OCI-LY7 (cell line): Measurements from ENCODE around the gene PALD1. TPM values are rescaled to one million over a fixed set of nuclear protein-coding genes. Genes with fewer than 3 reads are reported as not detected.

ENCODE experiments used
- BruUV-seq: library from RNA; stranded (reverse); fragments of 400-500 nt; replicated peaks from 2 replicates; lab custom pipeline; 2021; lab: Mats Ljungman, UMichigan
- CTCF ChIA-PET: fragments of 300-600 bp; sonication (Branson Sonifier 250); formaldehyde crosslinking; loops from one replicate; lab custom pipeline; 2022; ENCODE audit warnings: antibody characterized with exemption; ENCODE audit not compliant: unreplicated experiment; lab: Charles Lee
- POLR2A ChIA-PET: fragments of 300-600 bp; sonication (Branson Sonifier 250); formaldehyde crosslinking; loops from one replicate; lab custom pipeline; 2022; ENCODE audit warnings: antibody characterized with exemption; lab: Charles Lee
- DNase-seq: peaks from one replicate; pipeline ENCODE4 v3.0.0-alpha.2; 2015; ENCODE audit warnings: low spot score
- H2AFZ ChIP-seq: fragments of 200-600 bp; sonication (generic), shearing (Covaris generic); 2 replicates; pipeline ENCODE4 v1.6.1; 2014; ENCODE audit warnings: mild to moderate bottlenecking, antibody characterized with exemption, low read length, moderate library complexity
- H3K27ac ChIP-seq: fragments of 200-600 bp; sonication (generic); 2 replicates; pipeline ENCODE4 v1.5.1; 2014; ENCODE audit warnings: mixed run types, low read depth, mild to moderate bottlenecking, moderate library complexity, low read length, inconsistent platforms; ENCODE audit not compliant: poor library complexity, severe bottlenecking
- H3K36me3 ChIP-seq: fragments of 200-600 bp; sonication (generic); 2 replicates; pipeline ENCODE4 v1.6.1; 2014; ENCODE audit warnings: mild to moderate bottlenecking, antibody characterized with exemption, low read length, moderate library complexity, mixed read lengths; ENCODE audit not compliant: insufficient read depth
- H3K4me1 ChIP-seq: fragments of 200-600 bp; sonication (generic); 2 replicates; pipeline ENCODE4 v1.5.1; 2014; ENCODE audit warnings: mild to moderate bottlenecking, low read length; ENCODE audit not compliant: insufficient read depth, poor library complexity, severe bottlenecking
- H3K4me2 ChIP-seq: fragments of 200-600 bp; sonication (generic); 2 replicates; pipeline ENCODE4 v1.6.1; 2014; ENCODE audit warnings: mild to moderate bottlenecking, low read length
- H3K4me3 ChIP-seq: fragments of 200-600 bp; sonication (generic); 2 replicates; pipeline ENCODE4 v1.5.1; 2014; ENCODE audit warnings: mild to moderate bottlenecking, low read depth, low read length; ENCODE audit not compliant: poor library complexity, severe bottlenecking
- H3K79me2 ChIP-seq: fragments of 200-600 bp; sonication (generic); 2 replicates; pipeline ENCODE4 v1.6.1; 2016; ENCODE audit warnings: low read depth, mild to moderate bottlenecking, low read length, moderate library complexity, mixed read lengths; ENCODE audit not compliant: insufficient read depth
- H3K9me2 ChIP-seq: fragments of 200-600 bp; sonication (generic); 2 replicates; pipeline ENCODE4 v1.6.1; 2016; ENCODE audit warnings: mild to moderate bottlenecking, low read length, mixed read lengths; ENCODE audit not compliant: insufficient read depth
- H3K9me3 ChIP-seq: fragments of 200-600 bp; sonication (generic); 2 replicates; pipeline ENCODE4 v1.6.1; 2014; ENCODE audit warnings: mild to moderate bottlenecking, mixed run types, low read length, mixed read lengths
- H4K20me1 ChIP-seq: fragments of 200-600 bp; sonication (generic); 2 replicates; pipeline ENCODE4 v1.6.1; 2014; ENCODE audit warnings: mild to moderate bottlenecking, antibody characterized with exemption, low read length, moderate library complexity, mixed read lengths; ENCODE audit not compliant: insufficient read depth
- EZH2phosphoT487 ChIP-seq: fragments of 200-600 bp; sonication (generic); IDR thresholded peaks from 2 replicates; pipeline ENCODE4 v1.6.1; 2018; ENCODE audit warnings: low read depth, borderline replicate concordance, mild to moderate bottlenecking, mixed run types, antibody characterized with exemption, low read length, moderate library complexity, mixed read lengths
- intact Hi-C: fragments of 100-400 bp; cut with micrococcal nuclease; formaldehyde crosslinking; loops from one replicate; pipeline ENCODE4 v1.10.0; 2022; ENCODE audit not compliant: unreplicated experiment
- total RNA-seq, 2 experiments: library from RNA; depleted of rRNA in 1 of 2; stranded (reverse); fragments of >200 nt in 1 of 2; shearing (Covaris generic) in 1 of 2; gene quantifications; 2 replicates each; pipeline ENCODE4 v1.2.3, GENCODE V29; 2014 to 2022
- TF ChIP-seq, protein P1 (sequence below): fragments of 200-600 bp; sonication (generic); conservative IDR thresholded peaks from 2 replicates; pipeline ENCODE4 v1.5.1; 2014; ENCODE audit warnings: mild to moderate bottlenecking, antibody characterized with exemption, low read length, moderate library complexity, mixed read lengths

PALD1 gene
- total RNA-seq, 2 experiments from 2014 or later: 52.7 to 66.7 TPM

DNA sequence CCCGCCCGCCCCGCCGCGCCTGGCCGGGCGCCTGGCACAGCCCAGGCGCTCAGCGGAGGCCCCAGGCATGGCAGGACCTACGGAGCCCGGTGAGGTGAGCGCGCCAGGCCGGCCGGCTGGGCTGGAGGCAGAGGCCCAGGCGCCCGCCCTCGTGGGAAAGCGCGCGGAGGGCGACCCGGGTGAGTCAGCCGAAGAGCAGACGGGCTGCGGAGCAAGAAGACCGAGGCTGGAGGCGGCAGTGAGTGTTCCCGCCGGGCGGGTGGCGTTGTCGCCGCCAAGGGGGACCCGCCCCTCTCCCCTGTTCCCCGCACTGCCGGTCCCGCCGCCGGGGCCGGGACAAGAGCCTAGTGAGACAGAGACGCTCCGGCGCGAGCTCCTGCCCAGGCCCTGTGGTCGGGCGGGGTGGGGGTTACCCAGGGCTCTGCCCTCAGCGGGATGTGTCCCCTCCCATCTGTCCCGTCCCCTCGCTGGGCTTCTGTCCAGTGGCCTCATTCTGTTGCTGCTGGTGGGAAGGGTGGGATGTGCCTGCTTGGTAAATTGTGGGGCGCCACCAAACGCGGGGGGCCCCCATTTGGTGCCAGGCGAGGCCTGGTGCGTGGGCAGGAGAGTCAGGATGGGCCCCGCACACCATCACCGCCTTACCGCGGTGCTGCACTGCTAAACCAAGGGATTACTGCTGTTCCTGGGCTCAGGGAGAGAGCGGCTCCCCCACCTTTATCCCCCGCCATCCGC is 20.1 kb upstream of the PALD1 start:
- H3K27ac ChIP-seq: no peak overlapping the region
- no TSS peak for BruUV-seq
- POLR2A ChIA-PET: interaction anchor here (0.7 kb wide), 1 partner anchor 846 kb away, joined by 3 read pairs; no protein-coding TSS in a partner anchor
- no peak overlapping the region for H2AFZ ChIP-seq
- no peak for DNase-seq
- no peak overlapping the region for H3K4me3 ChIP-seq
- no peaks in the 10 kb centered on the region for H3K4me1 ChIP-seq
- no peaks in the 10 kb centered on the region for H4K20me1 ChIP-seq
- TF ChIP-seq, protein P1, sequence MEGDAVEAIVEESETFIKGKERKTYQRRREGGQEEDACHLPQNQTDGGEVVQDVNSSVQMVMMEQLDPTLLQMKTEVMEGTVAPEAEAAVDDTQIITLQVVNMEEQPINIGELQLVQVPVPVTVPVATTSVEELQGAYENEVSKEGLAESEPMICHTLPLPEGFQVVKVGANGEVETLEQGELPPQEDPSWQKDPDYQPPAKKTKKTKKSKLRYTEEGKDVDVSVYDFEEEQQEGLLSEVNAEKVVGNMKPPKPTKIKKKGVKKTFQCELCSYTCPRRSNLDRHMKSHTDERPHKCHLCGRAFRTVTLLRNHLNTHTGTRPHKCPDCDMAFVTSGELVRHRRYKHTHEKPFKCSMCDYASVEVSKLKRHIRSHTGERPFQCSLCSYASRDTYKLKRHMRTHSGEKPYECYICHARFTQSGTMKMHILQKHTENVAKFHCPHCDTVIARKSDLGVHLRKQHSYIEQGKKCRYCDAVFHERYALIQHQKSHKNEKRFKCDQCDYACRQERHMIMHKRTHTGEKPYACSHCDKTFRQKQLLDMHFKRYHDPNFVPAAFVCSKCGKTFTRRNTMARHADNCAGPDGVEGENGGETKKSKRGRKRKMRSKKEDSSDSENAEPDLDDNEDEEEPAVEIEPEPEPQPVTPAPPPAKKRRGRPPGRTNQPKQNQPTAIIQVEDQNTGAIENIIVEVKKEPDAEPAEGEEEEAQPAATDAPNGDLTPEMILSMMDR: no peak
- no peak for TF ChIP-seq EZH2phosphoT487
- H3K79me2 ChIP-seq: no peaks in the 10 kb centered on the region
- CTCF ChIA-PET: no interaction called here
- no peaks in the 10 kb centered on the region for H3K9me3 ChIP-seq
- no peaks in the 10 kb centered on the region for H3K36me3 ChIP-seq
- intact Hi-C loops: no loop called here
- H3K9me2 ChIP-seq: no peaks in the 10 kb centered on the region
- H3K4me2 ChIP-seq: no peak overlapping the region

DNA sequence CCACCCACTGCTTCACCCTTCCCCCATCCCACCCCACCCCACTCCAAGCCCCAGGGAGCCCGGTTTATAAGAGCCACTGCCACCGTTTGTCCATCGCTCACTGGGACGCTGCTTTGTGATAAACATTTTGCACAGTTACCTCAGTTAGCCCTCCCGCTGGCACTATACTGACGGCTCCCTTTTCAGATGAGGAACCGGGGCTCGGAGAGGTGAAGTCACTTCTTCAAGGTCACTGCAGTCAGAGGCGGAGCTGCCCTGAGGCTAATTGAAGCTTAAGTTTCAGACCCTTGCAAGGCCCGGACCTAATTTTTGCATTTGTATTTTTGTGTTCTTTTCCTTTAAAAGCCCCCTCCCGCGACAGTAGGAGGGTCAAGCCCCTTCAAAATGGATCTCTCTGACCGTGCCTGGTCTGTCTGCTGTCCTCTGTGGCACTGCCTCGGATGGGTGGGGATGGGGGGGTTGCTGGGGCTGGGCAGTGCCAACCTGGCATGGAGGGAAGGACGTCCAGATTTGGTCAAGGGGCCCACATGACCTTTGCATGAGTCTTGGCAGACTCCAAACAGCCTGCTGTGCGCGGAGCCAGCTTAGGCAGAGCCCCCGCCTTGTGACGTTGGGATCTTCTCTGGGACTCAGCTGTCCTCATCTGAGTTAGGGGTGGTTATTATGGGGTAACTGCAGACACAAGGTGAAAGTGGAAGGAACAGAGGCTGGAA is 19.4 kb upstream of the PALD1 start:
- H3K4me2 ChIP-seq: no peak overlapping the region
- POLR2A ChIA-PET: interaction anchor here (0.7 kb wide), 1 partner anchor 845 kb away, joined by 3 read pairs; no protein-coding TSS in a partner anchor

More for the DNA sequence above, 19.4 kb upstream of the PALD1 start:
- DNase-seq: no peak
- no peaks in the 10 kb centered on the region for H3K9me3 ChIP-seq
- H3K9me2 ChIP-seq: no peaks in the 10 kb centered on the region
- no peaks in the 10 kb centered on the region for H3K36me3 ChIP-seq
- no peak overlapping the region for H3K27ac ChIP-seq
- no peaks in the 10 kb centered on the region for H3K4me1 ChIP-seq
- no peaks in the 10 kb centered on the region for H4K20me1 ChIP-seq
- intact Hi-C loops: no loop called here
- H3K4me3 ChIP-seq: no peak overlapping the region
- BruUV-seq: no TSS peak
- no peak overlapping the region for H2AFZ ChIP-seq
- TF ChIP-seq, protein P1: no peak
- no peak for TF ChIP-seq EZH2phosphoT487
- CTCF ChIA-PET: no interaction called here
- no peaks in the 10 kb centered on the region for H3K79me2 ChIP-seq
